Activated T-cell treated with anti-CD3 and anti-CD28 coated beads, Interleukin-2, amount 50 U/mL, for 1 hour (primary cell): ENCODE results near the gene LMTK3.
"Not testable (repeated sequence)": the region's sequence is repeated elsewhere in the genome, so short reads cannot be mapped to it uniquely, and the experiment has no call there.

Experiments used
- DNase-seq: peaks from one replicate; pipeline ENCODE4 v3.0.0-alpha.2; 2020

LMTK3 gene

DNA sequence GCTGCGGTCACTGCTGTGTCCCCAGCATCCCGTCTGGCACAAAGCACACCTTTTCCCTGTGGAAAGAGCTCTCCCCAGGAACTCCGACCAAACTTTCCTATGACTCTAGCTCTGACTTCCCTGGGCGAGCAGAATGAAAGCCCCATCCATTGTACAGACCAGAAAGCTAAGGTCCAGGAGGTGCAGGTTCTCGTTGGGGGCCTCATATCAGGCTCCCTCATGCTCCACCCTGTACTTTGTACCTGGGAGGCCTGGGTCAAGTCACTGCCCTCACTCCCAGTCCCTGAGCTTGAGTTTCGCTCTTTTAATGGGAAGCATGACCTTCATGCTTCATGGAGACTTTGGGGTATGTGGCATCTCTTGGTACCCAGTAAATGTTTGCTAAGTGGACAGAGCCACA, 24.1 kb downstream of the LMTK3 start:
- no peak for DNase-seq

DNA sequence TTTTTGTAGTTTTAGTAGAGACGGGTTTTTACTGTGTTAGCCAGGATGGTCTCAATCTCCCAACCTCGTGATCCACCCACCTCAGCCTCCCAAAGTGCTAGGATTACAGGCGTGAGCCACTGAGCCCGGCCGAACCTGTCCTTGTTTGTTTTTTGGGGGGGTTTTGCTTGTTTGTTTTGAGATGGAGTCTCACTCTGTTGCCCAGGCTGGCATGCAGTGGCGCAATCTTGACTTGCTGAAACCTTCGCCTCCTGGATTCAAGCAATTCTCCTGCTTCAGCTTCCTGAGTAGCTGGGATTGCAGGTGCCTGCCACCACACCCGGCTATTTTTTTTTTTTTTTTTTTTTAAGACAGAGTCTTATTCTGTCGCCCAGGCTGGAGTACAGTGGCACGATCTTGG, 24.9 kb downstream of the LMTK3 start:
- not testable (repeated sequence) for DNase-seq

DNA sequence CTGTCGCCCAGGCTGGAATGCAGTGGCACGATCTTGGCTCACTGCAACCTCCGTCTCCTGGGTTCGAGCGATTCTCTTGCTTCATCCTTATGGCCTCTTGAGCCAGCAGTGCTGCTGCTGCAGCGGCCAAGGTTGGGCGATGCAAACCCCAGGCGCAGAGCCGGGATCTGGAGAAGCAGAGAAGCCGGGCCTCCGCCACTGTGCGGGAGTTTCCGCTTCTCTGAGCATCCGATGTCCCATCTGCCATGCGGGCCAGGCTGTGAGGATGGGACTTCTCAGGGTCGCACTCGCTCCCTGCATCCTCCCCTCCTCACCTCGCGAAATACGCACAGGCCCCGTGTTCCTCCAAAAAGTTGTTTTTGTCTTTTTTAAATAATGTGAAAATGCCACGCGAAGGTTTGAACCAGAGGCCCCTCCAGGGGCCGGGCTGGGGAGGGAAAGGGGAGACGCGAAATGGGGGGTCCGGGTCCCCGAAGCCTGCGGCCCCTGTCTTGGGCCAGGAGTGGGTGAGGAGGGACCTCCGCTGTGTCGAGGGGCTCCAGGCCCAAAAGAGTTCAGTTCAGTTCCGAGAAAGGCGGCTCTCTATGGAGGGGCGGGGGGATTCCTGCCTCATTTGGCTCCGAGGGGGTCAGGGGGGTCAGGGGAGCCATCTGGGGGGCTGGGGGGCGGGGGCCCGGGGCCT, 26.6 kb downstream of the LMTK3 start:
- no peak for DNase-seq

DNA sequence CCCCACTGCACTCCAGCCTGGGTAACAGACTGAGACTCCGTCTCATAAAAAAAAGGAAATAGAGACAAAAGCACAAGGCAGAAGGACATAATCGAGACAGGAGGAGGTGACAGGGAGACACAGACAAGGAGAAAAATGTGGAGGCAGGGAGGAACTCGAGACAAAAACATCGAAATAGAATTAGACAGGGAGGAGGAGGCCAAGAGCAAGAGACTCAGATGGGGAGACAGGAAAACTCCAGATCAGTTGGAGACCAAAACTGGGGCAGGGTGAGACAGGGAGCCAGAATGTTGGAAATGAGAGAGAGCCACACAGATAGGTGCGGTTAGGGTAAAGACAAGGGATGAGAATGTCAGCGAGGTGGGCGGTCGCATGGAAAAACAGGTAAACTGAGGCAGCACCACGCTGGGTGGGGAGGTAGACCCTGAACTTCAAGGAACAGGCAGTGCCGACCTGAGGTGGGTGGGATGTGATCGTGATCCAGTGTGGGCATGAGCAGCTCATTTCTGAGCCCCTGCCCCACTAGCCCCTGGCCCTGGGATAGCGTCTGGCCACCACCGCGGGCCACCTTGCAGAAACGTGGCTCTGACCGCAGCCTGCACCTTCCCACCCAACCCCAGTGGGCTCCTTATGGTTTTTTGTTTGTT, 27.3 kb downstream of the LMTK3 start:
- DNase-seq, result no peak

DNA sequence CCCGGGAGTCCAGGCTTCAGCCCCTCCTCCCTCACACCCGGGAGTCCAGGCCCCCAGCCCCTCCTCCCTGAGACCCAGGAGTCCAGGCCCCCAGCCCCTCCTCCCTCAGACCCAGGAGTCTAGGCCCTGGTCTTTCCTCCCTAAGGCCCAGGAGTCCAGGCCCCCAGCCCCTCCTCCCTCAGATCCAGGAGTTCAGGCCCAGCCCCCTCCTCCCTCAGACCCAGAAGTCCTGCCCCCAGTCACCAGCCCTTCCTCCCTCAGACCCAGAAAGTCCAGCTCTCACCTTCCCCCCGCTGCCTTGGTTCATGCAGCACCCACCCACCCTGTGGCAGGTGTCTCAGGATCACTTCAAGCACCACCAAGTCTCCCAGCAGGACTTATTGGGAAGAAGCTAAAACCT, 28.3 kb downstream of the LMTK3 start:
- DNase-seq, result no peak

DNA sequence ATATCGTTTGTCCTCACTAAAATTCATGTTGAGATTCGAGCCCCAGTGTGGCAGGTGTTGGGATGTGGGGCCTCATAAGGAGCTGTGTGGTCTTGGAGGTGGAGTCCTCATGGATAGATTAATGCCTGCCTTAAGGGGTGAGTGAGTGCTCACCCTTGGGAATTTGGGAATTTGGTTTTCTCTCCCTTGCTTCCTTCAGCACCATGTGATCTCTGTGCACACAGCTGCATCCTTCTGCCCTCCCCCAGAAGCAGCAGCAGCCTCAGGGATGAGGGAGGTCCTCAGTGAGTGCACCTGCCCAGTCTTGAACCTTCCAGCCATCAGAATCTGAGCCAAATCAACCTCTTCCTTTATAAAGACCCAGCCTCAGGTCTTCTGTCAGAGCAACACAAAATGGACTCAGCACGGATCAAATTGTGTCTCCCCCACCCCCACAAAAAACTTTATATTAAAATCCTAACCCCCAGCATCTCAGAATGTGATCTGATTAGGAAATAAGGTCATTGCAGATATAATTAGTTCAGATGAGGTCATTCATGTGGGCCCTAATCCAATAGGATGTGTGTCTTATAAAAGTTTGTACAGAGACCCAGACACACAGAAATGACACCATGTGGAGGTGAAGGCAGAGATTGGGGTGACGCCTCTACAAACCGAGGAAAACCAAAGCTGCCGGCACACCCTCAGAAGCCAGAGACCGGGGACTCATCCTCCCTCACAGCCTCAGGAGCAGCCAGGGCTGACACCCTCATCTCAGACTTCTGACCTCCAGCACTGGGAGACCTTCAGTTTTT, 29.6 kb downstream of the LMTK3 start:
- no peak for DNase-seq

DNA sequence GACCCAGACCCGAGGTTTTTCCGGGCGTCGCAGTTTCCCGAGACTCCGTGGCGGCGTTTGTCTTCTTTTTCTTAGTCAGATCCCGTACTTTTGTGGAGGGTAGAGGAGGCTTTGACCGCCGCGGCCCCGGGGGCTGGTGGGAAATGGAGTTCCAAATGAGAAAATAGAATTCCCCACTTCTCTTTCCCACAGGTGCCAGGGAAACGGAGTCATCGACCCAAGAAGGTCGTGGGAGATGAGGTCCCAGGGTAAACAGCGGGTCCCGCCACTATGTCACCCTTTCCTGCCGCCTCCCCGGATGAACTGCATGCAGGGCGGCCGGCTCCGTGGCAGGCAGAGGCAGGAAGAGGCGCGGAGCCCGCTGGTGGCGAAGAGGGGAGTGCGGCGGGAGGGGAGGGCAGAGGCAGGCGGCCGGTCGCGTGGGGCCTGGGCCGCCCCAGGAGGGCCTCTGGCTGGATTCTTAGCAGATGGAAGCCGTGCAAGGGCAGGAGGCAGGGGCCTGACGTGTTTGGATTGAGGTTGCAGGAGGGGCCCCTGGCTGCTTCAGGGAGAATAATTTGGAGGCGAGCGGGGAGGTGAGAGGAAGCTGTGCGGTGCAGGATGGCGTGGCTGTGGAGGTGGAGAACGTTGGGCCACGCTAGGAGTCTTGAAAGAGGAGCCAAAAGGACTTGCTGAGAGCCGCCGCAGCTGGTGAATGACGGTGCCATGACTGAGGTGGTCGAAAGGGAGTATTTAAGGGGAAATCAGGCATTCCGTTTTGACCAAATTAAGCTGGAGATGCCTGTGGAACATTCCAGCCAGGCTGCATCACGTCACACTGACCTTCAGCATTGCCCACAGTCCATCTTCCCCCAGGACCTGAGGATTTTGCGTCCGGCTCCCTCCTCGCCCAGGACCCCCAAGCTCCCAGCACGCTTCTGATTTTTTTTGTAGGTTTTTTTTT, 30.8 kb downstream of the LMTK3 start:
- peak; percentile 60 for DNase-seq

DNA sequence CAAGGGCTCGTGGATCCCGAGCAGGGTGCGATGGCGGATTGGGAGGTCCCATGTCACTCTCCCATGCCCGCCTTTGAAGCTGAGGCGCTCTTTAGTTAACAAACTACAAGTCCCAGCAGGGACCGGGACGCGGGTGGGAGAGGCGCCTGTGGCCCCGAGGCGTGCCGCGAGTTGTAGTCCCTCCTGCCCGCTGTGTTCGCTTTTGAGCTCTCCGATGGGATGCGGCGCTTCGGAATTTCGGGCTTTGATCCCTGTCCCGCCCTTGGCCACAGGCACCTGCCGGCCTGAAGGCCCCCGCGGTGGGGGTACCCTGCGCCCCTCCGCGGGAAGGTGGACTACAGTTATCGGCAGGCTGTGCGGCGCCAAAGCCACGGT, 31.5 kb downstream of the LMTK3 start:
- peak; percentile 51 for DNase-seq

DNA sequence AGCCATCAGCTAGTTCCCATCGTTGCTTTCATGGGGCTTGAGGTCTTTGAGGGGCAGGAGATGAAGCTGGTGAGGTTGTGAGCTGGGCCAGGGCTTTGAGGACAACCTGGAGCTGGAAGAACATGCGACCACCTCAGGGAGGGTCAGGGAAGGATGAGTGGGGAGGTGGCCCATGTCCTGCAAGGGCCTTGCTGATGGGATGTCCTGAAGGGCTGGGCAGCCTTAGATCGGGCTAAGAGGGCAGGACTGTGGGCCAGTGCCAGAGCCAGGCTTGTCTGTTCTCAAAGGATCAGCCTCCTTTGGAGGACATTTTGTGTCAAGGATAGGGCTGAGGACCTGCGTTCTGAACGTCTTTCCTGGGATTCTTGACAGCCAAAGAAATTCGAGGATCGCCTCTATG, 31.9 kb downstream of the LMTK3 start:
- no peak for DNase-seq

DNA sequence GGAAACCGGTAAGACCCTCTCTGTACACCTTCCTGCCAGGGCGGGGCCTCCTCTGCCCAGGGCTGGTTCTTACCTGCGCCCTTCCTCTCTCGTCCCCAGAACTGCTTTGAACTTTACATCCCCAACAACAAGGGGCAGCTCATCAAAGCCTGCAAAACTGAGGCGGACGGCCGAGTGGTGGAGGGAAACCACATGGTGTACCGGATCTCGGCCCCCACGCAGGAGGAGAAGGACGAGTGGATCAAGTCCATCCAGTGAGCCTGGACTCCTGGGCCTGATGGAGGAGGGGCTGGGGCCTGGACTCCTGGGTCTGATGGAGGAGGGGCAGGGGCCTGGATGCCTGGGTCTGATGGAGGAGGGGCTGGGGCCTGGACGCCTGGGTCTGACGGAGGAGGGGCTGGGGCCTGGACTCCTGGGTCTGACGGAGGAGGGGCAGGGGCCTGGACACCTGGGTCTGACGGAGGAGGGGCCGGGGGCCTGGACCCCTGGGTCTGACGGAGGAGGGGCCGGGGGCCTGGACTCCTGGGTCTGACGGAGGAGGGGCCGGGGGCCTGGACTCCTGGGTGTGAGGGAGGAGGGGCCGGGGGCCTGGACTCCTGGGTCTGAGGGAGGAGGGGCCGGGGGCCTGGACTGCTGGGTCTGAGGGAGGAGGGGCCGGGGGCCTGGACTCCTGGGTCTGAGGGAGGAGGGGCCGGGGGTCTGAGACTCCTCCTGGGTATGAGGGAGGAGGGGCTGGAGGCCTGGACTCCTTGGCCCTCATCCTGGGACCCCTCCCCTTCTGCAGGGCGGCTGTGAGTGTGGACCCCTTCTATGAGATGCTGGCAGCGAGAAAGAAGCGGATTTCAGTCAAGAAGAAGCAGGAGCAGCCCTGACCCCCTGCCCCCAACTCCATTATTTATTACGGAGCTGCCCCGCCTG, 33.0 kb downstream of the LMTK3 start:
- no peak for DNase-seq

DNA sequence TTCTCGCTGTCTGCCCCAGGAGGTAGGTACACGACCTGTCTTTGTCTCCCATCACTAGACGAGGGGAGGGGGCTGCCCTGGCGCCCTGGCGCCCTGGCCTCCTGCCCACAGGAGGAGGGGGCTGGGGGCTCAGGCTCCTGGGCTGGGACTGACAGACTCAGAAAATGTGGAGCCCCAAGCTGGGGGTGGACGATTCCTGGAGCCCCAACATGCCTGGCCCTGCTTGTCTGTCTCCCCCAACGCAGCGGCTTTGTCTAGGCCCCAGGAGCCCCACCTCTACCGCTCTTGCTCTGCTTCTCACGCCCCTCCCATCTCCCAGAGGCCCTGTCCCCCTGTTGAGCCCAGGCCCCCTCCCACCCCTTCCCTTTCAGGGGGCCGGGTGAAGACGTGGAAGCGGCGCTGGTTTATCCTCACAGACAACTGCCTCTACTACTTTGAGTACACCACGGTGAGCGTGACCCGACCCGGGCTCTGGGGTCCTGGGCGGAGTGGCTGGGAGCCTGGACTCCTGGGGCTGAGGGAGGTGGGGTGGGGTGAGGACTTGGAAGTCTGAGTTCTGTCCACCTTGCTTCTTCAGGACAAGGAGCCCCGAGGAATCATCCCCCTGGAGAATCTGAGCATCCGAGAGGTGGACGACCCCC, 33.8 kb downstream of the LMTK3 start:
- no peak for DNase-seq

DNA sequence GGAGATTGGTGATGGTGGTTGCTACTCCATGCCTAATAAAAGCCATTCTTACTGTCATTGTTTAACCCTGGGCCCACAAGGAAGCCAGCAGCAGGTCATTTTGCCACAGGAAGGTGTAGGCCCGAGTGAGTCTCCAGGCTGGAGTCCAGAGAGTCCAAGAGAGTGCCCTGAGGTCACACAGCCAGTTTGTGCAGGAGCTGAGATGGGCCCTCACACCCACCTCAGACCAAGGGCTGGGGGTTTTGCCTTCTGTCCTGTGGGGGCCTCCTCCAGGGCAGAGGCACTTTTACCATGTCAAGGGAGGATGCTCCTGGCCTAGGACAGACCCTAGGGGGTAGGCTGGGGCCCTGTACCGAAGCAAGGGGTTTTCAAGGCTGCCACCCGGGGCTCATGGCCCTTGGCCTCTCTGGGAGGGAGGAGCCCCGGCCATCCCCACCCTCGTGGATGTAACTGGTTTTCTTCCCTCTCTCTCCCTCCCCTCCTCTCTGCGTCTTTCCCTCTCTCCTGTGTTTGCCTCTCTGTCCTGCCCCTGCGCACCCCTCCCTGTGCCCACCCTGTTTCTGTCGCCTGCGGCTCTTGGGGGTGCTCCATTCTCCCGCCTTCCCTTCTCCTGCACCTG, 34.5 kb downstream of the LMTK3 start:
- no peak for DNase-seq

DNA sequence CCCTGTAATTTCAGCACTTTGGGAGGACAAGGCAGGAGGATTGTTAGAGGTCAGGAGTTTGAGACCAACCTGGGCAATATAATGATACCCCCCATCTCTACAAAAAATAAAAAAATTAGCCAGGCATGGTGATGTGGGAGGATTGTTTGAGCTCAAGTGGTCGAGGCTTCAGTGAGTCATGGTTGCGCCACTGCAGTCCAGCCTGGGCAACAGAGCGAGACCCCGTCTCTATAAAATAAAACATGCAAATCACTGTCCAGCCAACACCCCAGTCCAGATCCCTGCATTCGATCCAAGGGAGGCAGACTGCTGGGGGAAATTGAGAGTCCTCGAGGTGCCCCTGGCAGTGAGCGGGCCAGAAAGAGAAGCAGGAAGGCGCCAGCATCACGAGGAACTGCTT, 35.5 kb downstream of the LMTK3 start:
- DNase-seq, result no peak

DNA sequence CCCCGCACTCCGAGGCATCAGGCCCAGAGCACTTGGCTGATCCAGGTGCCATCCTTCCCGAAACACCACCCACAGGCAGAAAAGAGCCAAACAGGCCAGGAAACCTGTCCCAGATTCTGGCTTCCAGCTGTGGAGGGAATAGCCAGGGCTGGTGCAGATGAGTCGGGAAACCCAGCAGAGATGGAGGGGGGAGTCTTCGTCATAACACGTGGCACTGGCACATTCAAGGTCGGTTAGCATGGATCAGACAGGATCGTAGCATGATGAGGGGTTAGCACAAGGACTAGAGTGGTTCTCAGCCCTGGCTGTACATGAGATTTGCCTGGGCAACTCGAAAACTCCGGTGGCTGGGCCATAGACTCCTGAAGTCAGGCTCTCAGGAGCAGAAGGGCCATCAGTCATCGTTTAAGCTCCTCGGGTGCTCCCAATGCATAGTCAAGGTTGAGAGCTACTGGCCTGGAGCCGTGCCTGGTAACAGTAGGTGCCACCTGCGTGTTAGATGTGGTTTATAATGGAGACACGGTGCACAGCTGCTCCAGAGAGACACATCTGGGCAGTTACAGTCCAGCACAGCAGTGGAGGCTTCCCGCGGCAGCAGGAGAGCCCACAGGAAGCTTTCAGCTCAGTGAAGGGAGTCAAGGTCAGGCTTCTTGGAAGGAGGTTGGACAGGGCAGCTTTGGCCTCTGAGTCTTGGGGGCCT, 36.1 kb downstream of the LMTK3 start:
- DNase-seq, result no peak

DNA sequence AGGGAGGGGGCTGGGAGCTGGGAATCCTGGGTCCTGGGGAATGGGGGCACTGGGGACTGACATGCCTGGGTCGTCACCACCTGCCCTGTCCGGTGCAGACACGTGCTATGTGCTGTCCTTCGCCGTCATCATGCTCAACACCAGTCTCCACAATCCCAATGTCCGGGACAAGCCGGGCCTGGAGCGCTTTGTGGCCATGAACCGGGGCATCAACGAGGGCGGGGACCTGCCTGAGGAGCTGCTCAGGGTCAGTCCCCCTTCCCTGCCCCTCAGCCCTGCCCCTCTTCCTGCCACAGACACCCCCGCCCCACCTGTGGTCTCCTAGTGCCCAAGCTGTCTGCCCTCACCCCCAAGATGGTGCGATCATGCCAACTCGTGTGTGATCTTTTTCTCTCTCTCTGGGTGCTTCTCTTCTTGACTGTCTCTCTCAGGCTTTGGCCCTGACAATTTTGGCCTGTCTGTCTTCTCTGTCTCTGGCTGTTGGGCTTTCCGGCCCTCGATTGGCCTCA, 37.5 kb downstream of the LMTK3 start:
- no peak for DNase-seq

DNA sequence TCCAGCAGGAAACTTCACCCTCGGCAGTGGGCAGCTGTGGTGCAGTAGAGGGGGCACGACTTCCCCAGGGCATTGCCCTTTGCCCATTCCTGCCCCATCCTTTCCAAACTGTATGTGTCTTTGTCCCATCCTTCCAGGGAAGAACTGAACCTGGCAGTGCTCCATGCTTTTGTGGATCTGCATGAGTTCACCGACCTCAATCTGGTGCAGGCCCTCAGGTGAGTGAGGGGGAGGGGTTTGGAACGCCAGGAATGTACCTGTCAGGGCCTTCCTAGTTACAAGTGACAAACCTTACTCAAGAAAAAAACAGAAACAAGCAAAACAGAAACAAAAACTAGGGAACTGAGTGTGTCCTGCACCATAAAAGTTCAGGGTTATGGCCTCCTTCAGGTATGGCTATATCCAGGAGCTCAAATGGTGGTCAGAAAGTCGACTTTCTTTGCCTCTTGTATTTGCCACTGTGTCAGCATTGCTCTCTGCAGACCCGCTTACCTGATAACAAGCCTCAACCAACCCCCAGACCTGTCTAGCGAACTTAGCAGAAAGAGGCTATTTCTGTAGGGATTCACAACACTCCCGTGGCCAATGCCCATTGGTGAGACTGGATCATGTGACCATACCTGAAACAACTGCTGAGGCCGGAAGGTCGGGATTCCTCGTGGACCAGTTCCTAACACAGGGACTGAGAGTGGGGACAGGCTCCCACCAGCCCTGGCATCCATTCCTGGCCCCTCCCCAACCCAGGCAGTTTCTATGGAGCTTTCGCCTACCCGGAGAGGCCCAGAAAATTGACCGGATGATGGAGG, 38.3 kb downstream of the LMTK3 start:
- no peak for DNase-seq

DNA sequence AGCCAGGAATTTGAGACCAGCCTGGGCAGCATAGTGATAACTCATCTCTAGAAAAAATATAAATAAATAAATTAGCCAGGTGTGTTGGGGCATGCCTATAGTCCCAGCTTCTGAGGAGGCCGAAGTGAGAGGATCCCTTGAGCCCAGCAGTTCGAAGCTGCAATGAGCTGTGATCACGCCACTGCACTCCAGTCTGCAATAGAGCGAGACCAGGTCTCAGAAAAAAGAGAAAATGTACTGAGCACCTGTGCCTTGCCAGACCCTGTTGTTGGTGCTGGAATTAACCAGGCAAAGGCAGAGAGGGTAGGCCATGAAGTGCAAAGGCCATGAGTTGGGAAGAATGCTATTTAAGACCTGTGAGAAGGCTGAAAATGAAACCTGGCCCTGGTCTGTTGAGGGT, 39.8 kb downstream of the LMTK3 start:
- no peak for DNase-seq

DNA sequence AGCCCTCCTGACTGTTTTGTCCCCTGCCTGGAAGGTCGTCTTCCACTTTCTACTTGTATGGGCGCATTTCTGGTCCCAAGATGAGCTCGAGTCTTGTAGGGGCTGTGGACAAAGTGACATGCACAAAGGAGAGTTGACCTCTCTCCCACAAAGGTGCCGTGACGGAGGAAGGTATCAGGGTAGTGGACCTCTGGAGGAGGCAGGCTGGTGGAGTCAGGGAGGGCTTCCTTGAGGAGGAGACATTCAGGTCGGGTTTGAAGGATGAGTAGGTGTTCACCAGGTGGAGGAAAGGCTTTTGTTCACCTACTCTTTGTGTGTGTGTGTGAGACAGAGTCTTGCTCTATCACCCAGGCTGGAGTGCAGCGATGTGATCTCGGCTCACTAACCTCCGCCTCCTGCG, 40.8 kb downstream of the LMTK3 start:
- DNase-seq, result no peak
